Panc1 (cell line): Measurements from ENCODE around the gene NOS2. TPM values are rescaled to one million over a fixed set of nuclear protein-coding genes. Genes with fewer than 3 reads are reported as not detected.
"Not testable (repeated sequence)": the region's sequence is repeated elsewhere in the genome, so short reads cannot be mapped to it uniquely, and the experiment has no call there.

Experiments used
- ATAC-seq: fragments of 200-7000 bp; cut with Tn5 transposase; 2 replicates; pipeline ENCODE4 v1.9.1; 2020; ENCODE audit warnings: mild to moderate bottlenecking, moderate library complexity
- BruUV-seq: library from RNA; stranded (reverse); fragments of 400-500 nt; replicated peaks from 2 replicates; lab custom pipeline; 2021; lab: Mats Ljungman, UMichigan
- CTCF ChIA-PET: fragments of 300-600 bp; sonication (Branson Sonifier 250); formaldehyde crosslinking; loops from one replicate; lab custom pipeline; 2022; ENCODE audit warnings: antibody characterized with exemption; lab: Charles Lee
- POLR2A ChIA-PET: fragments of 300-600 bp; sonication (Branson Sonifier 250); formaldehyde crosslinking; loops from one replicate; lab custom pipeline; 2022; ENCODE audit warnings: antibody characterized with exemption; lab: Charles Lee
- DNase-seq: peaks from one replicate; pipeline ENCODE4 v3.0.0-alpha.2; 2010; ENCODE audit warnings: low read depth, low spot score
- H3K27ac ChIP-seq: 2 replicates; pipeline ENCODE4 v1.5.1; 2011; ENCODE audit warnings: mild to moderate bottlenecking, low read length, inconsistent platforms
- H3K27me3 ChIP-seq: fragments of 200-500 bp; sonication (Bioruptor generic); 2 replicates; pipeline ENCODE4 v1.6.0; 2014; ENCODE audit warnings: low read length, inconsistent platforms; ENCODE audit not compliant: control insufficient read depth, insufficient read depth
- H3K36me3 ChIP-seq: fragments of 200-500 bp; sonication (Bioruptor generic); 2 replicates; pipeline ENCODE4 v1.5.1; 2014; ENCODE audit warnings: inconsistent platforms, mild to moderate bottlenecking, low read length, moderate library complexity; ENCODE audit not compliant: control insufficient read depth, insufficient read depth
- H3K4me1 ChIP-seq: 2 replicates; pipeline ENCODE4 v1.5.1; 2011; ENCODE audit warnings: inconsistent platforms, mild to moderate bottlenecking, low read length, moderate library complexity; ENCODE audit not compliant: control insufficient read depth, insufficient read depth
- H3K4me3 ChIP-seq, 2 experiments: 2 replicates each; pipeline ENCODE4 v1.5.1; 2011 to 2012; ENCODE audit warnings: low read depth in 2 of 2, low read length in 2 of 2, mild to moderate bottlenecking in 2 of 2, inconsistent platforms in 1 of 2, moderate library complexity in 1 of 2
- H3K9me3 ChIP-seq: fragments of 200-500 bp; sonication (Bioruptor generic); 2 replicates; pipeline ENCODE4 v1.5.1; 2014; ENCODE audit warnings: low read depth, mild to moderate bottlenecking, inconsistent platforms, low read length, moderate library complexity; ENCODE audit not compliant: control insufficient read depth, insufficient read depth
- CTCF ChIP-seq: fragments of 450-650 bp; IDR thresholded peaks from 2 replicates; pipeline ENCODE4 v1.5.1; 2017; ENCODE audit warnings: mild to moderate bottlenecking
- POLR2AphosphoS5 ChIP-seq: IDR thresholded peaks from 2 replicates; pipeline ENCODE4 v1.6.1; 2012; ENCODE audit warnings: mild to moderate bottlenecking, low read depth, low read length, moderate library complexity
- REST ChIP-seq, 2 experiments: IDR thresholded peaks; 2 replicates each; pipeline ENCODE4 v1.6.1; 2011 to 2012; ENCODE audit warnings: low read depth in 2 of 2, control low read depth in 1 of 2, low read length in 1 of 2, mild to moderate bottlenecking in 1 of 2, moderate library complexity in 1 of 2; ENCODE audit not compliant: insufficient read depth in 1 of 2
- SIN3A ChIP-seq: IDR thresholded peaks from 2 replicates; pipeline ENCODE4 v1.6.1; 2012; ENCODE audit warnings: low read depth, mild to moderate bottlenecking, low read length, moderate library complexity, borderline replicate concordance; ENCODE audit not compliant: insufficient read depth
- TCF7L2 ChIP-seq: IDR thresholded peaks from 2 replicates; pipeline ENCODE4 v1.6.1; 2011; ENCODE audit warnings: mild to moderate bottlenecking, low read depth, low read length, inconsistent platforms
- in situ Hi-C: cut with HindIII; loops from 2 replicates; pipeline ENCODE4 v1.10.0; 2016; ENCODE audit warnings: low sequenced_read_pairs, low pct_unique_long_range_greater_than_20kb
- intact Hi-C: fragments of 100-400 bp; cut with micrococcal nuclease; formaldehyde crosslinking; loops from one replicate; pipeline ENCODE4 v1.10.0; 2022; ENCODE audit not compliant: unreplicated experiment
- total RNA-seq: library from RNA; stranded (reverse); gene quantifications from one replicate; pipeline ENCODE4 v1.2.1, GENCODE V29; 2021; ENCODE audit not compliant: unreplicated experiment

Gene NOS2
- total RNA-seq, 1 experiment from 2014 or later = 0.08 TPM

GRCh38 chr17:27741361-27741861 lies 58.9 kb downstream of the NOS2 start:
- H3K36me3 ChIP-seq = no peaks in the 10 kb centered on the region
- no peak for TF ChIP-seq CTCF
- TF ChIP-seq TCF7L2 = no peak
- no peak for TF ChIP-seq POLR2AphosphoS5
- no peak for TF ChIP-seq REST (IDR thresholded peaks at IDR 0.05; ENCODE audit: insufficient read depth in 1 of 2, low read depth in 2 of 2, low read length in 1 of 2)
- no peak for TF ChIP-seq SIN3A
- H3K27me3 ChIP-seq = no peaks in the 10 kb centered on the region
- POLR2A ChIA-PET = no interaction called here
- no TSS peak for BruUV-seq
- in situ Hi-C loops (no loop called here), intact Hi-C loops (no loop called here)
- ATAC-seq (peak; percentile 56; the same call in 1 of the 2 replicates), DNase-seq (no peak)
- no peaks in the 10 kb centered on the region for H3K9me3 ChIP-seq
- CTCF ChIA-PET = interaction anchor here (0.7 to 1.6 kb wide), 2 partner anchors 15 to 129 kb away, joined by 3 to 5 read pairs; no protein-coding TSS in a partner anchor
- H3K27ac ChIP-seq = no peak overlapping the region
- H3K4me3 ChIP-seq = no peak overlapping the region
- H3K4me1 ChIP-seq = no peaks in the 10 kb centered on the region

- DNase-seq, H3K27ac ChIP-seq, H3K36me3 ChIP-seq, in situ Hi-C loops, H3K27me3 ChIP-seq, ATAC-seq, H3K9me3 ChIP-seq, BruUV-seq, POLR2A ChIA-PET, intact Hi-C loops, H3K4me3 ChIP-seq, H3K4me1 ChIP-seq: not testable (repeated sequence)
- CTCF ChIA-PET = interaction anchor here (0.8 to 1.6 kb wide), 2 partner anchors 16 to 86 kb away, joined by 4 to 5 read pairs; no protein-coding TSS in a partner anchor
These were observed 59.8 kb downstream of the NOS2 start for GRCh38 chr17:27740541-27740940.

GRCh38 chr17:27733773-27734172 lies 66.6 kb downstream of the NOS2 start:
- CTCF ChIA-PET = no interaction called here
- no peak for ATAC-seq
- in situ Hi-C loops = no loop called here

More at GRCh38 chr17:27733773-27734172, 66.6 kb downstream of the NOS2 start:
- Histone ChIP-seq H3K9me3 (no peaks in the 10 kb centered on the region), H3K4me3 (no peak overlapping the region), H3K27ac (no peak overlapping the region), H3K36me3 (no peaks in the 10 kb centered on the region), H3K27me3 (peaks cover 7% of the 10 kb centered on the region), H3K4me1 (no peaks in the 10 kb centered on the region)
- BruUV-seq = no TSS peak
- intact Hi-C loops = loop anchor here (10.0 kb wide), 1 partner anchor 49 kb away; no protein-coding TSS in a partner anchor
- no peak for DNase-seq
- POLR2A ChIA-PET = no interaction called here
- TF ChIP-seq SIN3A = no peak
- no peak for TF ChIP-seq REST (IDR thresholded peaks at IDR 0.05; ENCODE audit: insufficient read depth in 1 of 2, low read depth in 2 of 2, low read length in 1 of 2)
- TF ChIP-seq POLR2AphosphoS5 = no peak
- TF ChIP-seq CTCF = no peak
- TF ChIP-seq TCF7L2 = no peak
